CD4-positive, CD25-positive, alpha-beta regulatory T cell (primary cell): ENCODE results near the gene SEH1L. TPM values are rescaled to one million over a fixed set of nuclear protein-coding genes. Genes with fewer than 3 reads are reported as not detected.
A peak's percentile ranks its signal among the peaks of the same experiment; 100 is the strongest.

Experiments
- ATAC-seq, 2 donors: fragments of 150-1000 bp; cut with Tn5 transposase; one replicate each; pipeline ENCODE4 v1.10.0; 2021; ENCODE audit warnings: low read depth in 2 of 2, moderate number of reproducible peaks in 2 of 2, moderate library complexity in 1 of 2
- DNase-seq, 3 donors: peaks; one replicate each; pipeline versions ENCODE4 v3.0.0 to v3.0.0-alpha.2; 2012 to 2022; ENCODE audit warnings: mixed read lengths in 1 of 3
- H3K27ac ChIP-seq: one replicate; pipeline ENCODE4 v1.7.0; 2013; ENCODE audit warnings: mild to moderate bottlenecking, low read length; ENCODE audit not compliant: insufficient read depth, poor library complexity, severe bottlenecking
- H3K27me3 ChIP-seq: one replicate; pipeline ENCODE4 v1.7.0; 2013; ENCODE audit warnings: low read length; ENCODE audit not compliant: control insufficient read depth, insufficient read depth
- H3K36me3 ChIP-seq: one replicate; pipeline ENCODE4 v1.7.0; 2013; ENCODE audit warnings: mild to moderate bottlenecking, low read length, moderate library complexity; ENCODE audit not compliant: control insufficient read depth, insufficient read depth
- H3K4me1 ChIP-seq: 2 replicates; pipeline ENCODE4 v1.7.0; 2013; ENCODE audit warnings: mild to moderate bottlenecking, low read length; ENCODE audit not compliant: insufficient read depth, control insufficient read depth, poor library complexity, severe bottlenecking
- H3K4me3 ChIP-seq: one replicate; pipeline ENCODE4 v1.7.0; 2013; ENCODE audit warnings: low read depth, mild to moderate bottlenecking, low read length, moderate library complexity
- H3K9me3 ChIP-seq, 2 experiments: 1 replicate in 1 of 2; 2 replicates in 1 of 2; pipeline ENCODE4 v1.7.0; 2013; ENCODE audit warnings: low read length in 2 of 2, mild to moderate bottlenecking in 1 of 2, moderate library complexity in 1 of 2; ENCODE audit not compliant: control insufficient read depth in 2 of 2
- H3K27ac Mint-ChIP-seq, 3 donors: one replicate each; pipeline ENCODE4 v1.8.0; 2020 to 2022; ENCODE audit warnings: mild to moderate bottlenecking in 3 of 3, mixed read lengths in 3 of 3, moderate library complexity in 2 of 3
- H3K27me3 Mint-ChIP-seq: one replicate; pipeline ENCODE4 v1.8.0; 2022; ENCODE audit warnings: mild to moderate bottlenecking, mixed read lengths
- H3K36me3 Mint-ChIP-seq: one replicate; pipeline ENCODE4 v1.8.0; 2020; ENCODE audit warnings: mixed read lengths
- H3K4me1 Mint-ChIP-seq, 4 donors: one replicate each; pipeline ENCODE4 v1.8.0; 2020 to 2022; ENCODE audit warnings: mixed read lengths in 4 of 4, mild to moderate bottlenecking in 1 of 4
- H3K4me3 Mint-ChIP-seq, 4 donors: one replicate each; pipeline ENCODE4 v1.8.0; 2020 to 2022; ENCODE audit warnings: mild to moderate bottlenecking in 4 of 4, mixed read lengths in 4 of 4, moderate library complexity in 3 of 4
- H3K9me3 Mint-ChIP-seq, 7 donors: one replicate each; pipeline ENCODE4 v1.8.0; 2020 to 2022; ENCODE audit warnings: mixed read lengths in 7 of 7, mild to moderate bottlenecking in 3 of 7, moderate library complexity in 2 of 7
- polyA plus RNA-seq, 4 donors: library from polyadenylated mRNA; unstranded; fragments of 300-500 nt; fragmentation: Illumina TruSeq; gene quantifications; one replicate each; pipeline ENCODE4 v1.2.3, GENCODE V29; 2021
- total RNA-seq: library from RNA; stranded (reverse); gene quantifications from one replicate; pipeline ENCODE4 v1.2.3, GENCODE V29; 2022

The SEH1L gene
- total and polyA plus RNA-seq, 5 donors from 2014 or later: 22.0 to 33.1 (median 26.2) TPM

DNA sequence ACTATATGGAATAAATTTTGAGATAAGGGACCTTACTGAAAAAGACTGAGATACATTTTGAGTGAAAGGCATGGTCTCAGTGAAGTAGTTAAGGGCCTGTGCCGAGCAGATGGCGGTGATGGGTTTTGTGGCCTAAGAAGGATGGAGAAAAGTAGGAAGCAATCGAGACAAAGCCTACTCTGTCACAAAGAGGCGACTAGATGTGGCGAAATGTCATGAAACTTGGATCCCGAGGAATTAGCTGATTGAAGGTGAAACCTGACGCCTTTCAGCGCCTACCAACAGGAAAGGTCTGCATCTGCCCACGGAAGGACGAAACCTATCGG is 42.8 kb downstream of the SEH1L start:
- H3K27me3 ChIP-seq: no peaks in the 10 kb centered on the region
- peak overlapping the region; percentile 97 for H3K4me3 ChIP-seq
- Mint-ChIP-seq H3K36me3 (no peaks in the 10 kb centered on the region), H3K9me3 (peaks cover 0 to 1% (median 0%) of the 10 kb centered on the region in 7 donors), H3K4me3 (peak overlapping the region in 3 of 4 donors; percentile 99 to 100 (median 99)), H3K4me1 (peaks cover 0 to 19% (median 14%) of the 10 kb centered on the region in 4 donors), H3K27ac (peak overlapping the region; percentile 93 to 97 (median 93)), H3K27me3 (peaks cover 4% of the 10 kb centered on the region)
- no peak for ATAC-seq
- H3K27ac ChIP-seq: peak overlapping the region; percentile 90
- H3K4me1 ChIP-seq: peaks cover 28% of the 10 kb centered on the region
- DNase-seq: no peak
- H3K36me3 ChIP-seq: peaks cover 2% of the 10 kb centered on the region
- no peaks in the 10 kb centered on the region for H3K9me3 ChIP-seq

DNA sequence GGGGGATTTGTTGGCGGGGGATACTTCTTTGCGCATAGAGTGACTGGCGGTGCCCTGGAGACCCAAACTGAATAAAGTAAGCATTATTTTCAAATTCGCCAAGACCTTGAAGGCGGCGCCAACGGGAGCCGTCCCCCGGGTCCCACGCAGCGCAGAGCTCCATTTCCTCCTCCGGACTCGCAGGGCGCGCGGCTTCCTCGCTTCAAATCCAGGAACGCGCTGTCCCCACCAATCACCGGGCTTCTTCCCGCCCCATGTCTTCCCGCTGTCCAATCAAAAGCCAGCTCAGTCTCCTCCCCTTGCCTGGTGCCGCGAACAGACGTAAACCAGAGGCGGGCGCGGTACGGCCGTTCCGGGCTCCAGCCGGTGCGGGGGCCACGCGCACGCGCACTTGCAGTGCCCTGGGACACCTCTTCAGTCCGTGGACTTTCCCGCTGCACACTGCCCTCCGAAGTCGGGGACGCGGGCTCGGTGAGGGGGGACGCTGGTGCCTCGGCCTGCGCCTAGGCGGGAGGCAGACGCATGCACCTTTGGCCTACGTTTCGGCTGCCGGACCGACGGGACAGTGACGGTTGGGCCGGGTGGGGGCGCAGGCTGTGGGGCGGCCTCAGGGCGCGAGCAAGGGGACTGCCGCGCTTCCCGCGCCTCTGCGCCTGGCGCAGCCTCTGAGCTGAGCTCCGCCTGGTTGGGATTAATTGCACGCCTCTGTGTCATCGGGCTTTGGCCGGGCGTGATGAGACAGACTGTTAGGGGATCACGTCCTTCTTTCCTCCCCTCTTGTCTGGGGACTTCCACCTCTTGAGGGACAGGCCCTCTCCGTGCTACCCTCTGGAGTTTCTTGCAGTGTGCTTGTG is 43.4 kb downstream of the SEH1L start, which contains the start of gene CEP192:
Gene CEP192 (plus strand): TSS at position 396 of the 854 bp plus-strand sequence. CDS start 8,063 bp downstream, outside the sequence.
- Histone ChIP-seq H3K27ac (peak within 1 kb of the TSS; percentile 90), H3K9me3 (no peaks in the 10 kb centered on the region), H3K36me3 (peaks cover 2% of the 10 kb centered on the region), H3K4me3 (peak within 1 kb of the TSS; percentile 97), H3K27me3 (no peaks in the 10 kb centered on the region), H3K4me1 (peaks cover 28% of the 10 kb centered on the region)
- no peaks in the 10 kb centered on the region for H3K36me3 Mint-ChIP-seq
- peak within 1 kb of the TSS in 3 of 4 donors; percentile 99 to 100 (median 99) for H3K4me3 Mint-ChIP-seq
- peak; percentile 98 for ATAC-seq
- peaks cover 4% of the 10 kb centered on the region for H3K27me3 Mint-ChIP-seq
- H3K27ac Mint-ChIP-seq: peak within 1 kb of the TSS; percentile 93 to 97 (median 97)
- H3K4me1 Mint-ChIP-seq: peaks cover 0 to 19% (median 14%) of the 10 kb centered on the region in 4 donors
- peaks cover 0 to 1% (median 0%) of the 10 kb centered on the region in 7 donors for H3K9me3 Mint-ChIP-seq
- peak; percentile 95 to 99 (median 98) for DNase-seq

DNA sequence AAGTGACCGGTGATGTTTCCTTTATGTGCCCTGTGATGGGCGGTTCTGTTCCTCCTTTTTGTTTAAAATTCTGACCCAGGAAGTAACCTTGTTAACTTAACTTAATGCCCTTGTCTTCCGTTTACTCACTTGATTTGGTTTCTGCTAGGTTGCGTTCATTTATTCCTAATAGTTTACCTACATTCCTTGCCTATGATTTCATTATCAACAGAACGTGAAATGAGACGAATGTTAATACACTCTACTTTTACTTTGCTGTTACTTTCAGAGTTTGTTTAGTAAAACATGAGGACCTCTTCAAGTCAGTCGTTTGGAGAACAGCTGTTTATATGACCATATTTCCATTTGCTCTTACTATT is 44.0 kb downstream of the SEH1L start:
- Mint-ChIP-seq H3K9me3 (peaks cover 0 to 1% (median 0%) of the 10 kb centered on the region in 7 donors), H3K4me3 (peak overlapping the region in 3 of 4 donors; percentile 99 to 100 (median 99)), H3K36me3 (no peaks in the 10 kb centered on the region), H3K4me1 (peaks cover 0 to 19% (median 14%) of the 10 kb centered on the region in 4 donors), H3K27me3 (peaks cover 4% of the 10 kb centered on the region), H3K27ac (peak overlapping the region; percentile 45 to 97 (median 93))
- no peaks in the 10 kb centered on the region for H3K9me3 ChIP-seq
- peak overlapping the region; percentile 95 for H3K4me3 ChIP-seq
- H3K36me3 ChIP-seq: peaks cover 2% of the 10 kb centered on the region
- ATAC-seq: no peak
- no peak for DNase-seq
- peak overlapping the region; percentile 90 for H3K27ac ChIP-seq
- peaks cover 32% of the 10 kb centered on the region for H3K4me1 ChIP-seq
- no peaks in the 10 kb centered on the region for H3K27me3 ChIP-seq

DNA sequence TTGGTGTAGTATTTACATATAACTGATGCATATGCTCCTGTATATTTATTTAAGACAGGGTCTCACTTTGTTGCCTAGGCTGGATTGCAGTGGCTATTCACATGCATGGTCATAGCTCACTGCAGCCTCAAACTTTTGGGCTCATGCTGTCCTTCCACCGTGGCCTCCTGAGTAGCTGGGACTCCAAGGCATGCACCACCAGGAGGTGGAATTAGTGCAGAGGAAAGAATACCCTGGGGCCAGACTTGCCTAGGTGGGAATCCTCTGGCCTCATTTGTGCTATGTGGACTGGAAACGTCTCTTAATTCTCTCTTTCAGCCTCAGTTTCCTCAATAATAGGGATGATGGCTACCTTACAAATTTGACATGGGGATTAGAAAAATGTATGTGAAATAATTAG is 45.6 kb downstream of the SEH1L start:
- Histone ChIP-seq H3K27me3 (no peaks in the 10 kb centered on the region), H3K36me3 (peaks cover 2% of the 10 kb centered on the region), H3K4me1 (peaks cover 44% of the 10 kb centered on the region), H3K27ac (no peak overlapping the region), H3K9me3 (no peaks in the 10 kb centered on the region), H3K4me3 (peak overlapping the region; percentile 4)
- H3K27me3 Mint-ChIP-seq: peaks cover 4% of the 10 kb centered on the region
- no peaks in the 10 kb centered on the region for H3K36me3 Mint-ChIP-seq
- DNase-seq (no peak), ATAC-seq (no peak)
- peaks cover 0 to 24% (median 20%) of the 10 kb centered on the region in 4 donors for H3K4me1 Mint-ChIP-seq
- peak overlapping the region in 1 of 4 donors; percentile 99 for H3K4me3 Mint-ChIP-seq
- H3K27ac Mint-ChIP-seq: no peak overlapping the region
- H3K9me3 Mint-ChIP-seq: peaks cover 0 to 1% (median 0%) of the 10 kb centered on the region in 7 donors

DNA sequence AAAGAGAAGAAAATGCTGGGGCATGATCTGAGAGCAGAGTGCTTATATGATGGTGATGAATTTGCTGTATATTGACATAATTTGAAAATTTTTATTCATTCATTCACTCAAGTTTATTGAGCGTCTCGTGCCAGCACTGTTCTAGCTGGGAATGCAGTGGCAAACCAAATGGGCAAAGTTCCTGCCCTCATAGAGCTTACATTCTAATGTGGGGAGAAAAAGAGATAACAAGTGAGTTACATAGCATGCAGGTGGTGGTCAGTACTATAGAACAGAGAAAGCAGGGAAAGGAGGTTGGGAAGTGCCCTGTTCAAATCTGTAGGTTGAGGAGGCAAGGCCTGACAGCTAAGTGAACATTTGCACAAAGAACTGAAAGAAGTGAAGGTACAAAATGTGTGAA is 47.6 kb downstream of the SEH1L start:
- ATAC-seq: no peak
- peaks cover 4% of the 10 kb centered on the region for H3K27me3 Mint-ChIP-seq
- H3K36me3 Mint-ChIP-seq: peaks cover 5% of the 10 kb centered on the region
- no peak overlapping the region for H3K27ac Mint-ChIP-seq
- Histone ChIP-seq H3K4me3 (no peak overlapping the region), H3K9me3 (no peaks in the 10 kb centered on the region), H3K27me3 (no peaks in the 10 kb centered on the region), H3K4me1 (peaks cover 47% of the 10 kb centered on the region), H3K27ac (no peak overlapping the region), H3K36me3 (peaks cover 7% of the 10 kb centered on the region)
- peaks cover 0 to 31% (median 27%) of the 10 kb centered on the region in 4 donors for H3K4me1 Mint-ChIP-seq
- DNase-seq: no peak
- H3K4me3 Mint-ChIP-seq: no peak overlapping the region
- no peaks in the 10 kb centered on the region for H3K9me3 Mint-ChIP-seq

DNA sequence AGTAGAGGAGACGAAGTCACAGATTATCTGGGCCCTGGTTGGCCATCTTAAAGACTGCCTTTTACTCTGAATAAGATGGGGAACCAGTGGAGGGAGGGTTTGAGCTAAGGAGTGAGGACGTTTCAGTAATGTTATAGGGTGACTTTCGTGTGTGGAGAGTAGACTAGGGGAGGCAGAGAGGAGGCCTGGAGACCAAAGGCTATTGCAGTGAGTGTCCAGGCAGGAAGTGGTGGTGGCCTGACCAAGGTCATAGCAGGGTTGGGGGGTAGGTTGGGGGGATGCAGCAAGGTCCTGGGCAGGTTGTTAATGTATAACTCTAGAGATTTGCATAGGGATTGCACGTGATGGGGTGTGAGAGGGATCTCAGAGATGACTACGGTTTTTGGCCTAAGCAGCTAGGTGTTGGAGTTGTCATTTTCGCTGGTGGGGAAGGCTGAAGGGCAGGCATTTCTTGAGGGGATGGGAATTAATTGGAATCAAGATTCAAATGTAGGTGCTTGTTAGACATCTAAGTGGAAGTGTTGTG is 48.2 kb downstream of the SEH1L start:
- Histone ChIP-seq H3K4me1 (peaks cover 43% of the 10 kb centered on the region), H3K4me3 (no peak overlapping the region), H3K27me3 (no peaks in the 10 kb centered on the region), H3K9me3 (no peaks in the 10 kb centered on the region), H3K27ac (no peak overlapping the region), H3K36me3 (peaks cover 12% of the 10 kb centered on the region)
- no peak overlapping the region for H3K27ac Mint-ChIP-seq
- no peak for ATAC-seq
- no peak for DNase-seq
- H3K9me3 Mint-ChIP-seq: no peaks in the 10 kb centered on the region
- H3K36me3 Mint-ChIP-seq: peaks cover 5% of the 10 kb centered on the region
- H3K4me1 Mint-ChIP-seq: peaks cover 0 to 31% (median 23%) of the 10 kb centered on the region in 4 donors
- H3K27me3 Mint-ChIP-seq: peaks cover 4% of the 10 kb centered on the region
- H3K4me3 Mint-ChIP-seq: no peak overlapping the region

DNA sequence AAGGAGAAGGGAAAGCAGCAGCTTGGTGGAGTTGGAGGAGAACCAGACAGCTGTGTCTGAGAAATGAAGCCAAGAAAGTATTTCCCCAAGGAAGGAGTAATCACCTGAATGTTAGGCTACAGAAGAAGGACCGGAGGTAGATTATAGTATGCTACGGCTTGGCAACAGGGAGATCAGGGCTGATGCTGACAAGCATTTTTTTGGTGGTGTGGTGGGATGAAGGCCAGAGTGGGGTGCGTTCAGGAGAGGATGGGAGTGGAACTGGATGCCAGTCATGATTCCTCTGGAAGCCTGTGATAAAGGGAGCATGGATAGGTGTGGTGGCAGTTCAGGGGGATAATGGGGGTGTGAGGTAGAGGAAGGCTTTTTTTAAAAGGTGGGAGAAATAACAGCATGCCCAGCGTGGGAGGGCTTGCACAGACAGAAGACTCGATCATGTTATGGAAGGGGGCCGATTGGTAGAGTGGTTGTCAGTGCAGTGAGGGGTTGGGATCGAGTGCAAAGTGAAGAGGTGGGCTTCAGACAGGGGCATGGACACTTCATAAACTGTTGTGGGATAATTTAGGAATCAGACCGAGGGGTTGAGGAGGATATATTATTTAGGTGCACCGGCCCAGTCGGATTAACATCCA is 49.0 kb downstream of the SEH1L start:
- Mint-ChIP-seq H3K27me3 (peaks cover 2% of the 10 kb centered on the region), H3K27ac (no peak overlapping the region), H3K4me3 (no peak overlapping the region), H3K9me3 (no peaks in the 10 kb centered on the region), H3K36me3 (peaks cover 5% of the 10 kb centered on the region), H3K4me1 (peaks cover 0 to 30% (median 22%) of the 10 kb centered on the region in 4 donors)
- Histone ChIP-seq H3K9me3 (no peaks in the 10 kb centered on the region), H3K36me3 (peaks cover 19% of the 10 kb centered on the region), H3K27me3 (no peaks in the 10 kb centered on the region), H3K4me3 (no peak overlapping the region), H3K27ac (no peak overlapping the region), H3K4me1 (peaks cover 43% of the 10 kb centered on the region)
- ATAC-seq (no peak), DNase-seq (no peak)
